Left ventricle myocardium superior (tissue), 1 donor: ENCODE data around the gene TSPAN14. TPM values are rescaled to one million over a fixed set of nuclear protein-coding genes. Genes with fewer than 3 reads are reported as not detected.
"Not testable (repeated sequence)": the region's sequence is repeated elsewhere in the genome, so short reads cannot be mapped to it uniquely, and the experiment has no call there.

Source experiments
- ATAC-seq: fragments of 200-7000 bp; cut with Tn5 transposase; one replicate; pipeline ENCODE4 v1.9.1; 2020; ENCODE audit warnings: mild to moderate bottlenecking, moderate library complexity
- DNase-seq: peaks from one replicate; pipeline ENCODE4 v3.0.0-alpha.2; 2020
- intact Hi-C: fragments of 100-400 bp; cut with micrococcal nuclease; formaldehyde crosslinking; loops from one replicate; pipeline ENCODE4 v1.11.0; 2022
- long read RNA-seq: library from polyadenylated mRNA; unstranded; transcript quantifications from one replicate; pipeline ENCODE4 v2.0.0, GENCODE V29; 2021
- total RNA-seq: library from RNA; stranded (reverse); fragmentation: NEBNext Ultra II Directional; extraction: Animal tissue kit (Norgen Biotek cat#: 25700); gene quantifications from one replicate; pipeline ENCODE4 v1.2.1, GENCODE V29; 2021
- donor health status: DM: no; HTN: yes; CAD: no; lungs with severe emphysema.

Gene TSPAN14
- total RNA-seq, result 41.2 TPM
- long read RNA-seq, full-length matches to known transcripts, result 5 of 26 reads
- long read RNA-seq, partial matches to known transcripts, result 4 of 26 reads
- long read RNA-seq, other reads (novel, unspliced or antisense), result 17 of 26 reads

DNA sequence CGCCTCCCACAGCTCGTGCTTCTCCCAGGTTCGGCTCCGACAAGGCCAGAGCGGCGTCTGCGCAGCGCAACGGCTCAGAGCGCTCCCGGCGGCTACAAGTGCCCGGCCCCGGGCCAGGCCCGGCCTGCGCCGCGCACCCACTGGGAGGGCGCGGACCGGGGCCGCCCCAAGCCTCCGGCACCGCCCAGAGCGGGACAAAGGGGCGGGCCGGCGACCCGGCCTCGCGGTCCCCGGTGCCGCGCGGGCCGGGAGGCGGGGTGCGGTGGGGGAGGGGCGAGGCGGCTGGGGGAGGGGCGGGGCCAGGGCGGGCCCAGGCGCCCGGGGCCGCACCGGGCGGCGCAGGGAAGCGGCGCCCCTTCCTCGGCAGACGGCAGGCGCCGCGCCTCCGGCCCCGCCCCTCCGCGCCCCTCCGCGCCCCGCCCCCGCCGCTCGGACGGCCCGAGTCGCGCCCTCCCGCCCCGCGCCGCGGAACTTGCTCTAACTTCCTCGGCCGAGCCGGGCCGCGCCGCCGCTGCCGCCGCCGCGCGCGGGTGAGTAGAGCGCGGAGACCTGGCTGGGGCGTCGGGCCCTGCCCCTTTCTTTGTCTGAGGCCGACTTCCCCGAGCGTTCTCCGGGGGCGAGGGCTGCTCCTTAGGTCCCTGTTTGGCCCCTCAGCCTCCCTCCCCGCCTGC lies at the start of gene TSPAN14:
TSPAN14 (plus strand) TSS at position 469 of the 671 bp plus-strand sequence. CDS start 34,924 bp downstream, outside the sequence.
- ATAC-seq, result peak; percentile 87
- peak; percentile 93 for DNase-seq
- intact Hi-C loops, result no loop called here

GRCh38 chr10:80405035-80405434 lies 49.1 kb upstream of the TSPAN14 start:
- intact Hi-C loops, result no loop called here
- DNase-seq (no peak), ATAC-seq (no peak)

DNA sequence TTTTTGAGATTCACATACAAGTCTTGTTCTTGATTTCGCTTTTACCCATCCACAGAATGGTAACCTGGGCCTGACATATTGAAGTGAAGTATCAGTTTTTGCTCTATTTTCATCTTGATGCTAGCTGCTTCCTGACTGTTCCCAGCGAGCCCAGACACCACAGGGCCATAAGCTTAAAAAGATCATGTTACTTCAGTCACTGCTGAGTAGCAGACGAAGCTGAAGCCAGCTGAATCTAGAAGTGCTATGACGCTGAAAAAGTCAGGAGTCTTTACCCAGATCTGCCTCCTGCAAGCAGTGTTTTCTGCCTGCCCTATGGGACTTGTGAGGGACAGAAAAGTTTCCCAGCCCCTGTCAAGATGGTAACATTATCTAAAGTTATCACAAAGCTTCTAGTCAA lies 48.5 kb upstream of the TSPAN14 start:
- no peak for DNase-seq

GRCh38 chr10:80406204-80406603 lies 47.9 kb upstream of the TSPAN14 start:
- intact Hi-C loops, result no loop called here
- DNase-seq (no peak), ATAC-seq (no peak)

More for the DNA sequence above, 48.5 kb upstream of the TSPAN14 start:
- intact Hi-C loops, result no loop called here
- ATAC-seq, result no peak

- DNase-seq (peak; percentile 50), ATAC-seq (peak; percentile 55)
- intact Hi-C loops, result no loop called here
Observed at GRCh38 chr10:80407812-80408241, 46.3 kb upstream of the TSPAN14 start.

DNA sequence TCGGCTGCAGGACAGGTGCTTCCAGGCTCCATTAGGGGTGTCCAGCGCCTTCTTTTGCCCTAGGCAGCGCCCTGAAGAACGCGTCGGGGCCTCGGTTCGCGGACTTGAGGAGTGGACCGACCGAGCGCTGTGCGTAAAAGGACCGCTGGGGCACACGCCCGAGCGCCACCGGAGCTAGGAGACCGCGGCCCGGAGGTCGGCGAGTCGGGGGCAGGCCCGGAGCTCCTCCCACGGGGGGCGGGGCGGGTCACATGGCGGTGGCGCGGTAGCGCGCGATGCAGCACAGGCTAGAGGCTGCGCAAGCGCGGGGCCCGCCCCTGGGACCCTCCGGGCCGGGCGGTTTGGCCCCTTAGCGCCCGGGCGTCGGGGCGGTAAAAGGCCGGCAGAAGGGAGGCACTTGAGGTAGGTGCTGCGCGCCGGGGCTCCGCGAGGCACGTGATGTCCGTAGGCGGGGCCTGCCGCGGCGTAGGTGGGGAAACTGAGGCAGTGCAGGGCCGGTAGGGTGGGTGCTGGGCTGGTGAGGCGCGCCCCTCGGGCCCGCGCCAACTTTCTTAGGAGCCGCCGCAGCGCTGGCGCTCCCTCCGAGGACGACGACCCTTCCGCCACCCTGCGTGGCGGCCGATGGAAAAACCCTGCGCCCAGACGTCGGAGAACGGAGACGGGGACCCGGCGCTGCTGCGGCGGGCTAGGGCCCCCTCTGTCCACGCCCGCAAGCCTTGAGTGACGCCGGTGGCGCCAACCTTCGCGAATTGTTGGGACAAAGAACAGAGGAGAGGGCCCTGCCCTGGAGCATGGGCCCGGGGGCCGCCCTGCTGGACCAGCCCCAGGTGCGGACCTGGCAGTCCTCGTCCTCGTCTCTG lies 45.6 kb upstream of the TSPAN14 start, which contains the start of gene PRXL2A:
PRXL2A (plus strand) TSS at position 310 of the 860 bp plus-strand sequence. CDS start 11,917 bp downstream, outside the sequence.
- intact Hi-C loops, result no loop called here
- DNase-seq (peak; percentile 94), ATAC-seq (peak; percentile 95)

DNA sequence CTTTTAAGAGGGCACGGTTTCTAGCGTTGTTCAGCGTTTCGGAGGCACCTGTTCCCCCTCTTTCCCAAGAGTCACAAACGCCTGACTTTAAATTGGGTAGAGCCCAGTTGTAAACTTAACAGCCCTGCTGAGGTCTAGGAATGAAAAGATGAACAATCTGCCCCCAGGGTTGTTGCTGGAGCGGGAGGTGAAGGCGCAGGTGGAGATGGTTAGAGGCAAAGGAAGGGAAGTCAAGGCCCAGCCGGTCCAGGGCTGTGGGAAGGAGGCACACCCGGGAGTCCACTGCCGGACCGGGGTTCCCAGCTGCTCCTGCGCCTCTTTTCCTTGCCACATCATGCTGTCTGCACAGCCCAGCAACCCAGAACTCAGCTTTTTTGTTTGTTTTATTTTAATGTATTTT lies 45.0 kb upstream of the TSPAN14 start:
- intact Hi-C loops, result no loop called here
- ATAC-seq, result peak; percentile 4
- DNase-seq, result no peak

- ATAC-seq (peak; percentile 58), DNase-seq (peak; percentile 56)
- intact Hi-C loops, result no loop called here
Observed at GRCh38 chr10:80410122-80410521, 44.0 kb upstream of the TSPAN14 start.

- DNase-seq (no peak), ATAC-seq (no peak)
- intact Hi-C loops, result no loop called here
Observed at GRCh38 chr10:80410578-80411145, 43.4 kb upstream of the TSPAN14 start.

GRCh38 chr10:80411267-80411668 lies 42.8 kb upstream of the TSPAN14 start:
- DNase-seq (peak; percentile 74), ATAC-seq (no peak)
- intact Hi-C loops, result no loop called here

DNA sequence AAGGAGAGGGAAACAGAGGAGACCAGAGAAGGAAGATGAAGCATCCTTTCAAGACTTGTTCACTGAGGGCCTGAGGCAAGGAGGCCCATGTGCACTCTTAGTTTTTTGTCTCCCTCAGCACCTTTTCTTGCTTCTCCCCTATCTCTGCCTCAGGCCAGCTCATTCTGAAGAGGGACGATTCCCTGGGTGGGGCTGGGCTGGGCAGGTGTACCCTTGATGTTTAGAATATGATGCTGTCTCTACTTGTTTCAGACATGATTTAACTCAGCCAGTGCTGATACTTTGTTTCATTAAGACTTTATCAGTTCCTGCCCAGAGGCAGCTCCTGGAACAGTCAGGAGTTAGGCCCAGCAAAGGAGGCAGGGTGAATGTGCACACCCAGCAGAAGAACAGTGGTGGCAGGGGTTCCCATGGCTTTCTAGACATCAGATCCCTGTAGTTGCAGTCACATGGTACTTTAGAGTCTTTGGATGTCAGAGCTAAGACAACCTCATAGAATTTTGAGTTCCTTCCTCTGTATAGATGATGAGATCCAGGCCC lies 42.4 kb upstream of the TSPAN14 start:
- DNase-seq (no peak), ATAC-seq (no peak)
- intact Hi-C loops, result no loop called here

GRCh38 chr10:80412486-80412885 lies 41.6 kb upstream of the TSPAN14 start:
- DNase-seq (no peak), ATAC-seq (no peak)
- intact Hi-C loops, result no loop called here

DNA sequence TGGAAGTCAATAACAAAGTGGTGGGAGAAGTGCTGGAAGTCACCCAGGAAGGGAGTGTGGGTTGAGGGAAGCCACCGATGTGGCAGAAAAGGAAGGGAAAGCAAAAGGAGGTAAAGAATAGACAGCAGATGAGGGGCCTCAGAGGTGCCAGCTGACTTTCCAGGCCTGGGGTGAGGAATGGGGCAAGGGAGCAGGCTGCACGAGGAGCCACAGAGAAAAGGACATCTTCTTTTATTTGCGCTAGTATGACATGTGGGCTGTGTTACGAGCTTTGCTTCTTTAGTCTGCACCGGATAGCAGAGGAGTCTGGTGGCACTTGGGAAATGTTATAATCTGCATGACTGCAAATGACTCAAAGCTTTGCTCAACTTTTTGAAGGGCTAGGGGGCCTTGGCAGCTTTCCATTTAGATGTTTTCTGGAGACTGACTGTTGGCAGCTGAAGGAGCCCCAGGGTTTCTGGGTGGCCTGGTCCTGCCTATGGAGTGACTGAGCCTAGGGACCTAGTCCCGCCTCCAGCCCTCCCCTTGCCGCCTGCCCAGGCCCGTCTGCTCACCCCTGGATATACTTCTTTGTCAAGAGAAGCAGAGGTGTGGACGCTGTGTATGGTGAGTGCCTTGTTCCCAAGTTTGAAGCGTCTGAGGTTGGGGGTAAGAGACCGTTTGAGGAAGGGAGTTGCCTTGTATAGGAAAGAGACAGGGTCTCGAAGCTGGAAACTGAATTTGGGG lies 40.7 kb upstream of the TSPAN14 start:
- DNase-seq (peak; percentile 41), ATAC-seq (no peak)
- intact Hi-C loops, result no loop called here

- ATAC-seq (no peak), DNase-seq (no peak)
- intact Hi-C loops, result no loop called here
Observed at GRCh38 chr10:80414142-80414895, 39.8 kb upstream of the TSPAN14 start.

GRCh38 chr10:80415734-80416478 lies 38.2 kb upstream of the TSPAN14 start:
- ATAC-seq (peak; percentile 30), DNase-seq (no peak)
- intact Hi-C loops, result no loop called here

DNA sequence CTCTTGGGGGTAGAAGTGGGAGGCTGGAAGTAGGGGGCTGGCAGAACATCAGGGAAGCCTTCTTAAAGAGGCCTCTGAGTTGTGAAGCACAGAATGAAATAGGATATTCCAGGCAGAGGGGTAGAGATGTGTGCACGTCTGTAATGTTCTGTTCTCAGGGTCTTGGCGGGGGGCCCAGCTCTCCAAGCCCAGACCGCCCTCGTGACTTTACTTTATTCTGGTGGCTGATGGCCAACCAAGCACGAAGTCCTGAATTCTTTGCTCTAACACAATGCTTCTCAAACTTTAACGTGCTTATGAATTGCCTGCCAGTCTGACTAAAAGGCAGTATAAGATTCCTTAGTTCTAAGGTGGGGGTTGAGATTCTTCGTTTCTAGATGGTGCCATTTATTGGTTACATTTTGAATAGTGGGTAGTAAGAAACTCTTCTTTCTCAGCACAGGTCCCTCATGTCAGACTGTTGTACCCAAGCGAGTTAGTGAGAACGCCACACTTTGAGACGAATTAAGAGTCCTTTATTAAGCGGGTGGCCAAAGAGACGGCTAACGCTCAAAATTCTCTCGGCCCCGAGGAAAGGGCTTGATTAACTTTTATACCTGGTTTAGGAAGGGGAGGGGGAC lies 37.5 kb upstream of the TSPAN14 start:
- ATAC-seq (peak; percentile 94), DNase-seq (peak; percentile 87)
- intact Hi-C loops, result no loop called here

DNA sequence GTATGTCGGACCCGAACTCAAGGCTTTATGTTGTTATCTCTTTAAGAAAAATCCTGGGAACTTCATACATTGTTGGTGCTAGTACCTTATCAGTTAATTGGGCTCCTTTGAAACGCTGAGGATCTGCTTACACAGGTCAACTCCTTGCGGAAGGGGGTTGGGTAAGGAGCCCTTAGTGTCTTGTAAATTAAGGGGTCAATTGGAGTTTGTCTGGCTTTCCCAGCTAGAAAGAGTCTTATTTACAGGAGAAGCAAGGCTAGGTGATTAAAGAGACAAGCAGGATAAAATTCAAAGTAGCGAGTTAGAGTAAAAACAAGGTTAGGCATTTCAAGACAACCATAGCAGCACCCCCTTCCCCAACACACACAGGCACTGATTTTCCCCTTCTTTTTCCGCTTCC lies 36.9 kb upstream of the TSPAN14 start:
- ATAC-seq, DNase-seq: not testable (repeated sequence)

More for the DNA sequence above, 36.9 kb upstream of the TSPAN14 start:
- intact Hi-C loops, result not testable (repeated sequence)
